K562 (cell line): ENCODE measurements around the gene NAV2. TPM values are rescaled to one million over a fixed set of nuclear protein-coding genes. Genes with fewer than 3 reads are reported as not detected.

Experiments used
- ATAC-seq: fragments of 200-7000 bp; cut with Tn5 transposase; 3 replicates; pipeline ENCODE4 v1.9.1; 2020; ENCODE audit warnings: moderate library complexity
- BruUV-seq: library from RNA; stranded (reverse); fragments of 400-500 nt; replicated peaks from 2 replicates; lab custom pipeline; 2021; lab: Mats Ljungman, UMichigan
- CTCF ChIA-PET: fragments of 300-600 bp; formaldehyde crosslinking; extraction: SDS; loops from one replicate; lab custom pipeline; 2021; ENCODE audit warnings: low intra/inter-chr PET ratio; lab: Yijun Ruan, JAX
- POLR2A ChIA-PET: fragments of 300-600, 350-650 bp; sonication (Branson Sonifier 250); formaldehyde crosslinking; extraction: SDS; loops from one replicate; lab custom pipeline; 2021; ENCODE audit warnings: antibody characterized with exemption, inconsistent platforms; lab: Yijun Ruan, JAX
- DNase-seq, 4 experiments: peaks; one replicate each; pipeline versions ENCODE4 v3.0.0 to v3.0.0-alpha.2; 2011 to 2018; ENCODE audit warnings: low spot score in 3 of 4, mixed read lengths in 3 of 4; ENCODE audit errors: extremely low read depth in 1 of 4
- FAIRE-seq: peaks from 2 replicates; lab custom pipeline; 2011; peaks lifted over from hg19 to GRCh38; lab: Jason Lieb, UNC
- H2AFZ ChIP-seq: 2 replicates; pipeline ENCODE4 v1.6.0; 2011; ENCODE audit warnings: low read depth, low read length, control low read depth, inconsistent platforms
- H3K27ac ChIP-seq: fragments of 200-600 bp; 3 replicates; pipeline ENCODE4 v1.8.0; 2011; ENCODE audit warnings: low read depth, mild to moderate bottlenecking, control low read depth, inconsistent platforms, low read length, moderate library complexity, mixed read lengths; ENCODE audit errors: extremely low read depth
- H3K27me3 ChIP-seq, 2 experiments: fragments of 300-600 bp in 1 of 2; 2 replicates in 1 of 2; 3 replicates in 1 of 2; pipeline versions ENCODE4 v1.6.0 to v1.8.0; 2011; ENCODE audit warnings: inconsistent platforms in 2 of 2, low read length in 2 of 2, mild to moderate bottlenecking in 1 of 2, mixed read lengths in 1 of 2, moderate library complexity in 1 of 2; ENCODE audit not compliant: control insufficient read depth in 2 of 2, insufficient read depth in 2 of 2
- H3K36me3 ChIP-seq: fragments of 300-600 bp; 3 replicates; pipeline ENCODE4 v1.8.0; 2011; ENCODE audit warnings: mild to moderate bottlenecking, low read length, inconsistent platforms; ENCODE audit not compliant: control insufficient read depth, insufficient read depth
- H3K4me1 ChIP-seq, 2 experiments: fragments of 200-600 bp in 1 of 2; replicated peaks in 1 of 2; 2 replicates in 1 of 2; 3 replicates in 1 of 2; pipeline versions ENCODE4 v1.5.1 to v1.8.0; 2011; ENCODE audit warnings: inconsistent platforms in 2 of 2, low read length in 2 of 2, mild to moderate bottlenecking in 1 of 2, mixed read lengths in 1 of 2, moderate library complexity in 1 of 2; ENCODE audit not compliant: control insufficient read depth in 2 of 2, insufficient read depth in 2 of 2
- H3K4me2 ChIP-seq: 2 replicates; pipeline ENCODE4 v1.6.1; 2011; ENCODE audit warnings: low read length, control low read depth, inconsistent platforms, mixed read lengths; ENCODE audit not compliant: insufficient read depth
- H3K4me3 ChIP-seq: fragments of 200-600 bp; sonication (generic), shearing (Covaris generic); 2 replicates; pipeline ENCODE4 v1.5.1; 2016; ENCODE audit warnings: control low read depth, inconsistent platforms
- H3K79me2 ChIP-seq: fragments of 200-600 bp; 3 replicates; pipeline ENCODE4 v1.8.0; 2011; ENCODE audit warnings: low read length, inconsistent platforms; ENCODE audit not compliant: control insufficient read depth, insufficient read depth
- H3K9ac ChIP-seq, 2 experiments: 2 replicates each; pipeline versions ENCODE4 v1.6.0 to v1.6.1; 2011; ENCODE audit warnings: low read depth in 2 of 2, low read length in 2 of 2, control low read depth in 1 of 2, inconsistent platforms in 1 of 2, mild to moderate bottlenecking in 1 of 2, mixed read lengths in 1 of 2; ENCODE audit not compliant: insufficient read depth in 1 of 2
- H3K9me1 ChIP-seq: one replicate; pipeline ENCODE4 v1.6.0; 2011; ENCODE audit warnings: inconsistent platforms, mild to moderate bottlenecking, low read length, moderate library complexity; ENCODE audit not compliant: control insufficient read depth, insufficient read depth
- H3K9me3 ChIP-seq: replicated peaks from 2 replicates; pipeline ENCODE4 v1.5.1; 2011; ENCODE audit warnings: low read depth, low read length, inconsistent platforms; ENCODE audit not compliant: control insufficient read depth, insufficient read depth
- H4K20me1 ChIP-seq: replicated peaks from 2 replicates; pipeline ENCODE4 v1.6.1; 2011; ENCODE audit warnings: low read length, inconsistent platforms, mixed read lengths; ENCODE audit not compliant: control insufficient read depth, insufficient read depth
- EZH2 ChIP-seq: IDR thresholded peaks from 2 replicates; pipeline ENCODE4 v1.6.1; 2012; ENCODE audit warnings: low read depth, mild to moderate bottlenecking, inconsistent platforms, low read length, borderline replicate concordance
- KHSRP ChIP-seq: fragments of 450-650 bp; IDR thresholded peaks from 2 replicates; pipeline ENCODE4 v1.6.1; 2017
- MXD1 ChIP-seq: fragments of 250-450 bp; sonication (Bioruptor Pico); IDR thresholded peaks from 2 replicates; pipeline ENCODE4 v1.8.0; 2021; ENCODE audit warnings: borderline replicate concordance, mild to moderate bottlenecking, moderate library complexity; ENCODE audit not compliant: poor library complexity, severe bottlenecking
- SNRNP70 ChIP-seq: fragments of 200-400 bp; formaldehyde crosslinking; optimal IDR thresholded peaks from 2 replicates; pipeline ENCODE3; 2017; ENCODE audit warnings: low read depth, low read length
- ZBTB26 ChIP-seq: fragments of 450-650 bp; formaldehyde crosslinking; IDR thresholded peaks from 2 replicates; pipeline ENCODE4 v1.4.0; 2022; ENCODE audit warnings: missing genetic modification characterization
- ZNF239 ChIP-seq: fragments of 250-450 bp; sonication (Bioruptor Pico); IDR thresholded peaks from 2 replicates; pipeline ENCODE4 v1.4.0; 2020; ENCODE audit warnings: mild to moderate bottlenecking
- ZNF57 ChIP-seq: fragments of 450-650 bp; formaldehyde crosslinking; IDR thresholded peaks from 2 replicates; pipeline ENCODE4 v1.4.0; 2020; ENCODE audit warnings: mild to moderate bottlenecking, moderate library complexity
- WGBS: fragments of 100-300 bp; shearing (Covaris generic); methylation state at CpG from one replicate; pipeline ENCODE4 v1.1.6; 2016; ENCODE audit warnings: low coverage, mixed read lengths; ENCODE audit not compliant: insufficient coverage; ENCODE audit errors: missing lambda C conversion rate; 5-methylcytosine and 5-hydroxymethylcytosine counted together
- in situ Hi-C: fragments of 300-500 bp; cut with MboI; formaldehyde crosslinking; loops from 4 replicates; pipeline ENCODE4 v1.15.0; 2018; ENCODE audit warnings: inconsistent platforms, mixed read lengths
- intact Hi-C: fragments of 100-400 bp; cut with micrococcal nuclease; formaldehyde crosslinking; loops from 2 replicates; pipeline ENCODE4 v1.14.2; 2022
- polyA plus RNA-seq, 8 experiments: library from polyadenylated mRNA; depleted of rRNA in 4 of 8; stranded (reverse) in 5 of 8; unstranded in 3 of 8; fragments of >200 nt; fragmentation: Nextera tagmentation in 2 of 8; fragmentation: Illumina TruSeq in 1 of 8; extraction: Ambion mirVana in 2 of 8; extraction: Trizol in 1 of 8; gene quantifications; 2 replicates each; pipeline versions ENCODE4 v1.2.1 to v1.2.3, GENCODE V29; 2011 to 2014; ENCODE audit warnings: inconsistent platforms in 1 of 8, missing spikeins in 1 of 8
- total RNA-seq, 7 experiments: library from RNA; depleted of rRNA in 6 of 7; stranded (reverse); fragments of >200 nt in 6 of 7; fragmentation: Illumina TruSeq in 2 of 7; extraction: Trizol in 2 of 7; gene quantifications; 2 replicates each; pipeline versions ENCODE4 v1.2.1 to v1.2.3, GENCODE V29; 2011 to 2021; ENCODE audit warnings: low replicate concordance in 1 of 7

NAV2 gene
- total and polyA plus RNA-seq, 9 of the 15 experiments (the other 6 are each of a cell fraction or from before 2014, with no cell fraction given): 0.03 to 0.35 (median 0.05) TPM

GRCh38 chr11:19805376-19805775 is 92.7 kb downstream of the NAV2 start:
- ATAC-seq: no peak
- no TSS peak for BruUV-seq
- no peak for FAIRE-seq
- Histone ChIP-seq H4K20me1 (no peaks in the 10 kb centered on the region), H3K9ac (no peak overlapping the region), H3K9me1 (no peaks in the 10 kb centered on the region), H3K36me3 (no peaks in the 10 kb centered on the region), H3K4me2 (no peak overlapping the region)
- intact Hi-C loops: no loop called here
- CTCF ChIA-PET: no interaction called here
- TF ChIP-seq SNRNP70: no peak
- TF ChIP-seq ZNF239 (CRISPR knock-in tag): no peak
- TF ChIP-seq EZH2: no peak
- TF ChIP-seq MXD1 (CRISPR knock-in tag): no peak
- TF ChIP-seq ZNF57: no peak
- TF ChIP-seq KHSRP: no peak
- TF ChIP-seq ZBTB26 (CRISPR knock-in tag): no peak
- TF ChIP-seq, all 486 proteins: peak for 0
- Histone ChIP-seq H3K79me2 (no peaks in the 10 kb centered on the region), H3K9me3 (no peaks in the 10 kb centered on the region), H2AFZ (no peak overlapping the region), H3K27ac (no peak overlapping the region), H3K4me1 (no peaks in the 10 kb centered on the region), H3K4me3 (no peak overlapping the region), H3K27me3 (peaks cover 0 to 6% of the 10 kb centered on the region in 2 experiments; a peak in 2 of 5 replicates)
- POLR2A ChIA-PET: no interaction called here
- in situ Hi-C loops: no loop called here
- DNase-seq: no peak
- 0% methylated on average over 5 of the region's 5 CpGs for WGBS
